Measurements from ENCODE around the gene ERAP2. TPM values are rescaled to one million over a fixed set of nuclear protein-coding genes. Genes with fewer than 3 reads are reported as not detected.
"Not testable (repeated sequence)": the region's sequence is repeated elsewhere in the genome, so short reads cannot be mapped to it uniquely, and the experiment has no call there.

The ERAP2 gene, protein sequence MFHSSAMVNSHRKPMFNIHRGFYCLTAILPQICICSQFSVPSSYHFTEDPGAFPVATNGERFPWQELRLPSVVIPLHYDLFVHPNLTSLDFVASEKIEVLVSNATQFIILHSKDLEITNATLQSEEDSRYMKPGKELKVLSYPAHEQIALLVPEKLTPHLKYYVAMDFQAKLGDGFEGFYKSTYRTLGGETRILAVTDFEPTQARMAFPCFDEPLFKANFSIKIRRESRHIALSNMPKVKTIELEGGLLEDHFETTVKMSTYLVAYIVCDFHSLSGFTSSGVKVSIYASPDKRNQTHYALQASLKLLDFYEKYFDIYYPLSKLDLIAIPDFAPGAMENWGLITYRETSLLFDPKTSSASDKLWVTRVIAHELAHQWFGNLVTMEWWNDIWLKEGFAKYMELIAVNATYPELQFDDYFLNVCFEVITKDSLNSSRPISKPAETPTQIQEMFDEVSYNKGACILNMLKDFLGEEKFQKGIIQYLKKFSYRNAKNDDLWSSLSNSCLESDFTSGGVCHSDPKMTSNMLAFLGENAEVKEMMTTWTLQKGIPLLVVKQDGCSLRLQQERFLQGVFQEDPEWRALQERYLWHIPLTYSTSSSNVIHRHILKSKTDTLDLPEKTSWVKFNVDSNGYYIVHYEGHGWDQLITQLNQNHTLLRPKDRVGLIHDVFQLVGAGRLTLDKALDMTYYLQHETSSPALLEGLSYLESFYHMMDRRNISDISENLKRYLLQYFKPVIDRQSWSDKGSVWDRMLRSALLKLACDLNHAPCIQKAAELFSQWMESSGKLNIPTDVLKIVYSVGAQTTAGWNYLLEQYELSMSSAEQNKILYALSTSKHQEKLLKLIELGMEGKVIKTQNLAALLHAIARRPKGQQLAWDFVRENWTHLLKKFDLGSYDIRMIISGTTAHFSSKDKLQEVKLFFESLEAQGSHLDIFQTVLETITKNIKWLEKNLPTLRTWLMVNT
- total RNA-seq = 4.8 TPM
- long read RNA-seq, full-length matches to known transcripts = 3 of 7 reads
- long read RNA-seq, partial matches to known transcripts = 2 of 7 reads
- long read RNA-seq, other reads (novel, unspliced or antisense) = 2 of 7 reads

DNA sequence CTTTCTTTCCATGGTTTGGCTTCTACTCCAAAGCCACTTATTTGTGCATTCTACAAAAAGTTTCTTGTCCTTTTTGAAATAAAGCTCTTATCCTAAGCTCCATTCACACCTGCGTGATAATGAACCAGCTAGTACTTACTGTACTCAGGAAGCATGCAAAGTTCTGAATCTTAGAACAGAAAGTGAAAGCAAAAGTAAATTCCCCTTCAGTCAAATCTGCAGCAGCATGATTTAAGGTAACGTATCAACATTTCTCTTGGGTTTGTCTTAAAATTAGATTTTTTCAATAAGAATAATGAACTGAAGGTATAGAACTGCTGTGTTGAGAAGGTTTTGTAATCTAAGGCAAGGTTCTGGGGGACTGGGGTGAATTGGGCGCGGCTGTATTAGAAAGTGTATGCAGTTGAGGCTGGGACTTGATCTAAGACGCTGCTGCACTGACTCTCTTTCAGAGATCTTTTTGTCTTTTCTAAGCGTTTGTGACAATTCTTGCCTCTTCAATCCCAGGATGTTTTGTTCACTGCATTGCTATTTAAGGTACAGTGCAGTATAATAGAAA is at the start of gene ERAP2:
ERAP2 (plus strand) TSS at position 209 of the 559 bp plus-strand sequence. CDS start 3,186 bp downstream, outside the sequence.
- no peak for DNase-seq (ENCODE audit: low spot score)
- intact Hi-C loops (cut with DNase I) = loop anchor here (5.0 kb wide), 1 partner anchor 61 kb away; the partner anchor contains the start of gene LNPEP

DNA sequence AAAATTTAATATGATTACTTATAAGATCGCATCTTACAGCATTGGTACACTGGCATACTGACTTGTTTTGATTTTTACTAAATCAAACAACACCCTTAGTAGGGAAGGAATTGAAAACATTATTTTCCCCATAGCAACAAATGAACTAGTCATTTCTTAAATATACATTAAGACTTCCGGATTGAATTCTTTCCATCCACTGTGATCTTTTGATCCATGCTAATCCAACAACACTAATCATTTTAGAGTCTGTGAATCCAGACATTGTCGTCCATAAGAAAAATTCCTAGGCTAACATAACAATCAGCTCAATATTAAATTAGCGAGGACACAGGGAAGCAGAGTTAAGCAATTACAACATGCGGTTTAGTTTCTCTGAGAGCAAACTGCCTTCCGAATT is 47.0 kb upstream of the ERAP2 start:
- DNase-seq (ENCODE audit: low spot score) = no peak
- intact Hi-C loops (cut with DNase I) = no loop called here

DNA sequence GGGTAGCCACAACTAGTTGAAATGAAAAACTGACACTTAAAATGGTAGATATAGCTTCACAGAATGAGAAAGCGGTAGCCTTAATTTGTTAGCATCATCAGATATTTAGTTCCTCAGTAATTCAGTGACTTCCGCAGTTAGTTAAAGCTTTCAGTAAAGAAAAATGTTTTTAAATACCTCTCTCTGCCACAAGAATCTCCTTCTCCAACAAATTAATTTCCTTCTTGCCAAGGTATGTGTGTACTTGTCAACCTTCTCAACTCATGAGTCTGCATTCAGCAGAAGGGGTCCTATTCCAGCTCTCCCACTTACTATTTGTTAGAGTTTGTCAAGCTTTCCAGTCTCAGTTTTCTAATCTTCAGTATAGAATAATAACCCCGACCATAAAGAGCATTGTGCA is 42.3 kb upstream of the ERAP2 start:
- DNase-seq (ENCODE audit: low spot score) = no peak
- intact Hi-C loops (cut with DNase I) = no loop called here

DNA sequence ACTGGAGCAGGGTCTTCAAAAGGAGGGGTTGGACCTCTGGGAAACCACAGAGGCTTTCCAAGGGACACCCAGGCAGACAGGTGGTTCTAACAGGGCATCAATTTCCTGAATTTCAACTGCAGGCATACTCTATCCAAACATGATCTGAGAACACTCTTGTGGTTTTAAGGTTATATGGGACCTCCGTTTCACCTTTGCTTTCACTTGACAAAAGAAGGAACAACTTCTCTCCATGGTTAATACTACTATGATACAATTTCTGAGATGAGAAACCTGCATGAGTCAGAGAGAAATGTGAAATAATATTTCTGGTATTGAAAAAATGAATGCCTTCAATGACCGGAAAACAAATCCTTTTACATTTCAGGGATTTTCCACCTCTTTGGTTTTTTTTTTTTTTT is 40.5 kb upstream of the ERAP2 start:
- intact Hi-C loops (cut with DNase I) = no loop called here
- no peak for DNase-seq (ENCODE audit: low spot score)

DNA sequence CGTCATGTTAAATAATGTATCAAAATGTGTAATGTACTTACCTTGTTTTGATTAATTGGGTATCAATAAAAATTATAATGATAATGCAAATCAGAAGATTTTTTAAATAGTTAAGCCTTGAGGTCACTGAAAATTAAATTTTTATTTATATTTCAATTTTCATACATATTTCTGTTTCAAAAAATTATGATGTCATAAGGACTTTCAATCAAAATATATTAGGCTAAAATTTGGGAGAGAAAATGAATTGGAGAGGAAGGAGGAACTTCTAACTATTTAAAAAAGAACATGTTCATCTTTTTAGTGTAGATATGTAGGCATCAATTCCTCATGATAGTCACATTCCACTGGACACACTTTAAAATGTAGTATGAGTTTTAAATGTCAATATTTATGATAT is 39.5 kb upstream of the ERAP2 start:
- intact Hi-C loops (cut with DNase I) = no loop called here
- DNase-seq (ENCODE audit: low spot score) = no peak

DNA sequence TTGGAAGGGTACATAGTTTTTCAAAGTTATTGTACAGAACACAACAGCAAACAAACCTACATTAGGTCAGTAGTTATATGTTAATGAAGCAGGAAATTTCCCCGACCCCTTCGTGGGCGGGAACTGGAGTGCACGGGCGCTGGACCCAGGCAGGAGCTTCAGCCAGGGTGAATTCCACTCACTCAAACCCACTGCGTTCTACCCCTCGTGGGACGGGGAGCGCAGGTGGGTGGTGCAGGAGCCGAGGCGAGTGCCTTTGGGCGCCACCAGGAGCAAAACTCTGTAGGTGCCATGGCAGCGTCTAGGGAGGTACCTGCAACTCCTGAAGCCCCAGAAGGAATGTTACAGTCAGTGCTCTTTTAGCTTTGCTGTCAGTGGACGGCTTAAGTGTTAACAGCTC is 39.0 kb upstream of the ERAP2 start:
- no peak for DNase-seq (ENCODE audit: low spot score)
- intact Hi-C loops (cut with DNase I) = no loop called here

DNA sequence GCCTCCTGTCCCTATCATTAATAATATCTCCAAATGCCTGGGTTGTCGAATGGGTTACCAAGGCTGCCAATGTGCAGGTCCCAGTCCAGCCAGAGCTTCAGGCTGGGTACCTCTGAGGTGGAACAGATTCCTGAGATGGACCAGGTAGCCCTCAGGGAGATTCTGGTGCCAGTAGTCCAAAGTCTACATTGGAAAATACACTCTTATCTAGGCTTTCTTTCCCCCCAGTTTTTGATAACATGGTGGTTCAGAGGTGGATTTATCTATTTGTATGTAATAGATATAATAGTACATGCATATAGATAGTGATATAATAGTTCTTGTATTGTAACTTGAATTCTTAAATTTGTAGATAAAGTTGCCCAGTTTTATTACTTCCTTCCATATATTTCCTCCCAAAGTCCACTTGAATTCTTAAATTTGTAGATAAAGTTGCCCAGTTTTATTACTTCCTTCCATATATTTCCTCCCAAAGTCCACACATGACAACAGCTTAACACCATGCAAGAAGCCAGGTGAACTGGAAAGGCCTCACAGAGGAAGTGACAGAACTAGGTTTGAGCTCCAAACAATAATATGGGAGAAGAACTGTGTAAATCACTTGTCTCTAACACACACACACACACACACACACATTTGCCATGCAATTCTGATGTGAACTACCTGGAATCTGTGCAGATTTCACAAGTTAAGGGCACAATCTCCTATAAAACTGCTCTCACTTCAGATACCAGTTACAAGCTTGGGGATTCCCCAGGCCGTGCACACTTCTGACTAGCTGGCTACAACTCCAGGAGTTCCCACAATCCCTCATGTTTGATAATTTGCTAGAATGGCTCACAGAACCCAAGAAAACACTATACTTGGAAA is 37.9 kb upstream of the ERAP2 start:
- DNase-seq (ENCODE audit: low spot score) = no peak
- intact Hi-C loops (cut with DNase I) = no loop called here

DNA sequence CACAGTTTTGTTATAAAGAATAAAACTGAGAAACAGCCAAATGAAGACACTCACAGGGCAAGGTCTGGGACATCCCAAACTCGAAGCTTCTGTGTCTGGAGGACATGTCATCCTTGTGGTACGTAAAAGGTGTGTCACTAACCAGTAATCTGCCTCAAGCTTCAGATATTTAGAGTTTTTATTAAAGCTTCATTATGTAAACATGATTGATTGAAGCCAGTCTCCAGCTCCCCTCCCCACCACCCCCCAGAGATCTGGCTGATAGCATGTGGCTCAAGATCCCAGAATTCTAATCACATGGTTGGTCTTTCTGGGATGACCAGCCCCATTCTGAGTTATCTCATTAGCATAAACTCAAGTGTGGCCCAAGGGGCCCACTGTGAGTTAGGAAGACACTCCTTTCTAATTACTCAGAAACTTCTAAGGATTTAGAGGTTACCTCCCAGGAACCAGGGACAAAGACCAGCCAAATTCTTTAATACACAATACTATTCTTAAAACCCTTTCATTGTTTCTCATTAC is 37.2 kb upstream of the ERAP2 start:
- intact Hi-C loops (cut with DNase I) = no loop called here
- no peak for DNase-seq (ENCODE audit: low spot score)

DNA sequence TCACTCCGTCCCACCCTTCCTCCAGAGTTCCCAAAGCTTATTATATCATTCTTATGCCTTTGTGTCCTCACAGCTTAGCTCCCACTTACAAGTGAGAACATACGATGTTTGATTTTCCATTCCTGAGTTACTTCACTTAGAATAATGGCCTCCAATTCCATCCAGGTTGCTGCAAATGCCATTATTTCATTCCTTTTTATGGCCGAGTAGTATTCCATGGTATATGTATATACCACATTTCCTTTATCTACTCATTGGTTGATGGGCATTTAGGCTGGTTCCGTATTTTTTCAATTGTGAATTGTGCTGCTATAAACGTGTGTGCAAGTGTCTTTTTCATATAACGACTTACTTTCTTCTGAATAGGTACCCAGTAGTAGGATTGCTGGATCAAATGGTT is 34.4 kb upstream of the ERAP2 start:
- intact Hi-C loops (cut with DNase I); DNase-seq (ENCODE audit: low spot score): not testable (repeated sequence)

DNA sequence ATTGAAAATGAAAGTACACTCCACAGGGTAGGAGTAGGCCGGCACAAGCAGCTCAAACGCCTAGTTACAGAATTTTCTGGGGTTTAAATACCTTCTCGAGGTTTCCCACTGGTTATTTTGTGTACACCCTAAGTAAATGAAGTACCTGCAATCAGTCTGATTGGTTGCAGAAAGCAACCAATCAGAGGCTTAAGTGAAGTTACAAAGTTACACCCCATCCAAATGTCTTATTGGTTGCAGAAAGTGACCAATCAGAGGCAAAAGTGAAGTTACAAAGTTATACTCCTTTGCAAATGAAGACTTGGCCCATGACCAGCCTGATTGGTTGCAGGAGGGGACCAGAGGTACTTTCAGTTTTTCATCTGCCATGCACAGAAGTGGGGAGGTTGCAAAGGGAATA is 33.2 kb upstream of the ERAP2 start:
- no peak for DNase-seq (ENCODE audit: low spot score)
- intact Hi-C loops (cut with DNase I) = no loop called here

DNA sequence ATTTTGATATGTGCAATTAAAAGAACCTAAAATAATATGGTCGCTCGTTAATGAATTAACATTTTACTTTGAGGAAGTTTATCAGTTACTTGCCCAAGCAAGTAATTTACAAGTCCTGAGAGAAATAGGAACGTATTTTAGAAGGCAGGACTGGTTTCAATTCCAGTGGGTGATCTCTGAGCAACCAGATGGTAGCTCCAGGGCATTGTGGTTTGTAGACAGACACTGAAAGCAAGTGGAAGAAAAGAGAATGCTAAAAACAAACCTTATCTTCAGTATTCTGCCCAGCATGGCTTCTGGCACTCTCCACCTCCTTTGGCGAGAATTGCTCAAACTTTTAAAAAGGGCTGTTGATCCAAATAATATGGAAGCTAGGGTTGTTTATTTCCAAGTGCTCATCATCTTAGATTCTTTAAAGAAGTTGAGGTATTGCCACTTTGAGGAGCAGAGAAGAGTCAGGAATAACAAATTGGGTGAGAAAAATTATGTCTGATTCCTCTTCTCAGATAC is 31.8 kb upstream of the ERAP2 start:
- intact Hi-C loops (cut with DNase I) = no loop called here
- no peak for DNase-seq (ENCODE audit: low spot score)

DNA sequence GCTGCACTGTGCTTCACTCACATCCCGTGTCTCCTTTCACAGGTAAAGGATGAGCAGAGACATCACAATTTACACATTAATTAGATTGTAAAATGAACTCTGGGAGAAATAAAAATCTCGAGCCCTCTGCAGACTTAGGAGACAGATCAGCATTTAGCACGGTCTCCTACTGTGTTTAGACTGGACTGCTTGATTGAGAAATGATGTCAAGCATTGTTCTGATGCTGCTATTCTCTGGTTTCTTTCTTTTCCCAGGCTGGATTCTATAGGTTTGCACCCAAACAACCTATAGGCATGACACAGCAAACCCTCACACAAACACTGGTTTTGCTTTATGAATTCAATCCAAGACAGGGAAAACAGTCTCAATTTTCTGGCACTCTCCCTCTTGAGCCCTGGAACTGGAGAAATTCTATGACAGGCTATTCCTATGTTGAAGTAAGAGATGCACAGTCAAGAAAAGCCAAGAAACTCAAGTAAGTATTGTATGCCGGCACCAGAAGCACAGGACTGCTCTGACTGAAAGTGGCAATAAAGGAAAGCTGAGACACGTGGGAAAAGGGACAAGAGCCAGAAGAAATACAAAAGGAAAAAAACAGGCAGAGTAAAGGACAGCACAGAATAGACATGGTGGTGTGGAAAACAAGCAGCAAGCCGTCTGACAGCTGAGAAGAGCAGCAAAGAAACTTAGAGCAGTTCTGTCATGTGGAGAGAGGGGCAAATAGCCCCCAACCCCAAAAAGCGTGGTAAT is 24.8 kb upstream of the ERAP2 start:
- intact Hi-C loops (cut with DNase I) = no loop called here
- no peak for DNase-seq (ENCODE audit: low spot score)

DNA sequence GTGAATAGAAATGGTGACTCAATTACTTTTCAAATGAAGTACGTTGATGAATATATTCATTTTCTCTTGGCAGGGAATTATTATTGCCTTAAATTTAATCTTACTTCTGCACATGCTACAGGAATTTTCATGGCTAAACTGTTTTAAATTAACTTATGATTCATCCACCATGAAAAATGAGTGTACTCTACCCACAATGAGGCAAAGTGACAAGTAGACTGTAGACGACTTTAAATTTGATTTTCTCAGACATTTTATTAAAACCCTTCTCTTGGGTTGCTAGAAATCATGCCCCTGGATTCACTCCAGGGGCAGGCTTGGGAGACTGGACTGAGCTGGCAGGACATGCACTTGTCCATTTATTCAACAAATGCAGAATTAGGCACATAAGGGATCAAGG is 23.5 kb upstream of the ERAP2 start:
- DNase-seq (ENCODE audit: low spot score) = no peak
- intact Hi-C loops (cut with DNase I) = no loop called here

DNA sequence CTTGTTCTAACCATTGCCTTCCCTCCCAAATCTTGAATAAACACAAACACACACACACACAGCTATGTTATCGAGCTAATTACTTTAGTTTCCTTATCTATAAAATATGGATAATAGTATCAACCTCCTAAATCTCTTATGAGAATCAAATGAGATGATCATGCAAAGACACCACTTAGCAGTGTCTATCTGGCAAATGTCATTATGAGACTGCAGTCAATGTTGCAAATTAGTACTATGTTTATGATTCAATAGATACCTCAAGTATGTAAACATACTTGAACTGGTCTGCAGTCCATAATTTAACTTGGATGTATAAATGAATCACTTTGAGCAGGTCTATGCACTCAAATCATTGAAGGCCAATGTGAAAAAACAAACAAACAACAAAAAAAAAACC is 22.2 kb upstream of the ERAP2 start:
- no peak for DNase-seq (ENCODE audit: low spot score)
- intact Hi-C loops (cut with DNase I) = no loop called here

DNA sequence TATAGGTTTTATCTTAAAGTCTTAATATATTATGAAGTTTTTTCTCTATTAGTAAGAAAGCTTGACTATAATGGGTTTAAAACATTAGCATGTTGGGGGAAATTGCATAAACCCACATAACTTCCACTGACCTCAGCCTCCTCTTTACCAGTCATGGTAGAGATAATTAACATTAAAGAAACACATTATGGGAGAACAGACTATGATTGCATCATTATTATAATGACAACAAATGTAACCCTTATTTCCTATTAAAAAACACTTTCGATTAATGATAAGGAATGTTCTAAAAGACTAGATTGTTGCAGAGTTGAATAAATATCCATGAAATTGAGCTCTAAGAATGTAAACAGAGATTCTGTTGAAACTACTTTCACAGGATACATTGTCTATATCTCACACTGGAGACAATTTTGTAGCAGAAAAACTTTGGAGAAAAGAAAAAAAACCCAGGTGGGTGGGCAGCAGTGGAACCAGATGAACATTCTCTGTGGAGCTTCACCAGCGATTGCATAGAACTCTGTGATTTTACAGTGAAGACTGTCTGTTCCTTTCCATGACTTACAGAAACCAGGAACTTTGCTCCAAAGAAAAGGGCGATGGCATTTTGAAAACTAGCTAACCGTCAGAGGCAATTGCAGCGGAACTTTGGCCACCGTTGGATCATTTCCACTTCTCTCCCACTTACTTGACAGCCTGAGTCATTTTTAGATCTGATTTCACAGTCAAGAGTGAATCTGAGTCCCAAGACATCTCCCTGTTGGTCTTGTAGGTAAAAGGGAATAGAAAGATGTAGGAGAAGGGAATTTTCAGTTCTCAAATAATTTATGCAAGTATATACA is 21.0 kb upstream of the ERAP2 start:
- intact Hi-C loops (cut with DNase I) = no loop called here
- DNase-seq (ENCODE audit: low spot score) = no peak

DNA sequence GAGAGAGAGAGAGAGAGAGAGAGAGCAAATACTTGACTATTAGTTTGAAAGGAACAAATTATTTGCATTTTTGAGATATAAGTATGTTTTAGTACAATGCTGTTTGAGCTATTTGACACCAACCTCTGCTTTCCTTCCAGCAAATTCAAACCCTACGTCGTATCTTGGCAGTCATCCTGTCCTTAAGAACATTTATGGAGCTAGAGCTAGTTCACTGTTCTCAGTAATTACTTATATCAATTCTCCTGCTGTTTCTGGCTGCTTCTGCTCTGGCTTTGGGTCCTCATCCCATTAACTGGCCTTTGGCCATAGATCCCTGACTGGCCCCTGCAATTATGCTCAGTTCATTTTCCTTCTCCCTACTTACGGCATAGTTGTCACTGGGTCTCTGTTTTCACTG is 19.9 kb upstream of the ERAP2 start:
- intact Hi-C loops (cut with DNase I) = no loop called here

DNA sequence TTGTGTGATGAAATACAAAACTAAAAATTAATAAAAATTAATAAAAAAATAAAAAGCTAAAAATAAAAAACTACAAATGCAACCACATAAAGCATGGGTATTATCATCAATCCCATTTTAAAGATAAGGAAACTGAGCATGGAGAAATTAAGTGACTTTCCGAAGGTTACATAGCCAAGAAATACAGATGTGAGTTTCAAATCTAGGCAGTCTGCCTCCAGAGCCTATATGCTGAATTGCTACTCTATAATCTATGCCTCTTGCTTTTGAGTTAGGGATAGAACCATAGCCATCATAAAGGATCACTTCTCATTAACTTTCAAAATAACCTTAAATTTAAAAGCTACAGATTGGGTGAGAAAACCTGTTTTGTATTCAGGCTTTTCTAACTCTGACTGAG is 18.8 kb upstream of the ERAP2 start:
- intact Hi-C loops (cut with DNase I) = no loop called here
- DNase-seq (ENCODE audit: low spot score) = no peak

More for the DNA sequence above, 19.9 kb upstream of the ERAP2 start:
- no peak for DNase-seq (ENCODE audit: low spot score)
